HG03565 (cell line): ENCODE results near the gene ZSWIM4.
"Not testable (repeated sequence)": the region's sequence is repeated elsewhere in the genome, so short reads cannot be mapped to it uniquely, and the experiment has no call there.

ENCODE experiments used
- ATAC-seq: cut with Tn5 transposase; IDR thresholded peaks from one replicate; pipeline ENCODE4 v1.9.1; 2021; ENCODE audit warnings: mild to moderate bottlenecking, moderate library complexity; ENCODE audit not compliant: unreplicated experiment

The ZSWIM4 gene

GRCh38 chr19:13774217-13775191, 20.7 kb upstream of the ZSWIM4 start, which contains the start of gene C19orf53:
TSS of gene C19orf53 (plus strand) at chr19:13774456. CDS start at chr19:13774478, 22 bp downstream.
- peak; percentile 90 for ATAC-seq

DNA sequence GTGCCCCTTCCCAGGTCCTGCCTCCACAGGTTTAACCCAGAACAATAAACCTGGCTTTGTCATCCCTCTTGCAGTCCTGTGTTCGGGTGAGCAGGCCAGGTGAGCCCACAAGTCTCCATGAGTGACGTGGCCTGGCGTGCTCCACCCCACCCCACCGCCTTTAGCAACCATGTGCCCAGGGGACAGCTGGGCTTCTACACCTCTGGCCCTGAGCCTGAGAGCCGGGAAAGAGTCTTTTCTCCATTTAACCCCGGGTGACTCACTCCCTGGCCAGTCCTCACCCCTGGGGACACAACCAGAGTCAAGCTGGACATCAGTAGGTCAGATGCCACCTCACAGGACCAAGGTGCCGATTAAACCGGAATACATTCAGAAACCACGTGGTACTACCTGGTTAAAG, 16.8 kb upstream of the ZSWIM4 start:
- no peak for ATAC-seq

DNA sequence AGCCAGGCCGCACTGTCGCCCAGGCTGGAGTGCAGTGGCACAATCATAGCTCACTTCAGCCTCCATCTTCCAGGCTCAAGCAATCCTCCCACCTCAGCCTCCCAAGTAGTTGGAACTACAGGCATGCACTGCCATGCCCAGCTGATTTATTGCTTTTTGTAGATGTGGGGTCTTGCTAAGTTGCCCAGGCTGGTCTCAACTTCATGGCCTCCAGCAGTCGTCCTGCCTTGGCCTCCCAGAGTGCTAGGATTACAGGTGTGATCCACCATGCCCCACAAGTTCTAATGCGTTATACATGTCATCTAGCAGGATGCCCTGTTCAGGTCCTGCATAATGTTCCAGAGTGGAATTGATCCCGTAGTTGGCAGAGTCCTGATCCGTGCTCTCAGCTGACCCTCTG, 16.4 kb upstream of the ZSWIM4 start:
- ATAC-seq, result no peak

DNA sequence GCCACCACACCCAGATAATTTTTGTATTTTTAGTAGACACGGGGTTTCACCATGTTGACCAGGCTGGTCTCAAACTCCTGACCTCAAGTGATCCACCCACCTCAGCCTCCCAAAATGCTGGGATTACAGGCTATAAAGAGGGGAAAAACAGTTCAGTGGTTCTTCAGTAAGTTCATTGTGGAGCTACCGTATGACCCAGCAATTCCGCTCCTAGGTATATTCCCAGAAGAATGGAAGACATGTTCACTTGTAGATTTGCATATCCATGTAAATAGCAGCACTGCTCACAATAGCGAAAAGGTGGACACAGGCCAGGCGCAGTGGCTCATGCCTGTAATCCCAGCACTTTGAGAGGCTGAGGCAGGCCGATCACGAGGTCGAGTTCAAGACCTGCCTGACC, 15.4 kb upstream of the ZSWIM4 start:
- ATAC-seq, result not testable (repeated sequence)

- no peak for ATAC-seq
Measured at GRCh38 chr19:13781547-13781946, 13.7 kb upstream of the ZSWIM4 start.

GRCh38 chr19:13782537-13782936, 12.7 kb upstream of the ZSWIM4 start:
- ATAC-seq, result no peak

DNA sequence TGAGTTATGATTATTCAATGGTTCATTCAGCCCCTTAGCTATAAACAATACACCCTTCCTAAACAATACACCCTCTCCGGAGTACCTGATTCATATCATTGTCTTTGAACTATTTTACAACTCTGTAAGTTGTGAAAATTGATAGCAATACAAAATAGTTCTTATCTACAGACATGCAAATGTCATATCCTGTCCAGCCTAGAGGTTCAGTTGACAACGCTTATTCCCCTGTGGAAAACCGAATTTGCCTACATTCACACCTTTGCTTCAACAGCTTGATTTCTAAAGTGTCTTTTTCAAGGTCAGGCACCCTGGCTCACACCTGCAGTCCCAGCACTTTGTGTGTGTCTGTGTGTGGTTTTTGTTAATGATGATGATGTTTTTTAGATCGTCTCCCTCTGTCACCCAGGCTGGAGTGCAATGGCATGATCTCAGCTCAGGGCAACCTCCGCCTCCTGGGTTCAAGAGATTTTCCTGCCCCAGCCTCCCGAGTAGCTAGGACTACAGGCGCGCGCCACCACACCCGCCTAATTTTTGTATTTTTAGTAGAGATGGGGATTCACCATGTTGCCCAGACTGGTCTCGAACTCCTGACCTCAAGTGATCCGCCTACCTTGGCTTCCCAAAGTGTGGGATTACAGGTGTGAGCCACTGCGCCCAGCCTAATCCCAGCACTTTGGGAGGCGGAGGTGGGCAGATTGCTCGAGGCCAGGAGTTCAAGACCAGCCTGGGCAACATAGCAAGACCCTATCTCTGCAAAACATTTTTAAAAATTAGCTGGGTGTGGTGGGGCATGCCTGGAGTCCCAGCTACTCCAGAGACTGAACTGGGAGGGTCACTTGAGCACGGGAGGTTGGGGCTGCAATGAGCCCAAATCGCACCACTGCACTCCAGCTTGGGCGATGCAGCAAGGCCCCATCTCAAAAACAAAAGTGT, 11.4 kb upstream of the ZSWIM4 start:
- no peak for ATAC-seq

- no peak for ATAC-seq
Measured at GRCh38 chr19:13784731-13785452, 10.4 kb upstream of the ZSWIM4 start.

DNA sequence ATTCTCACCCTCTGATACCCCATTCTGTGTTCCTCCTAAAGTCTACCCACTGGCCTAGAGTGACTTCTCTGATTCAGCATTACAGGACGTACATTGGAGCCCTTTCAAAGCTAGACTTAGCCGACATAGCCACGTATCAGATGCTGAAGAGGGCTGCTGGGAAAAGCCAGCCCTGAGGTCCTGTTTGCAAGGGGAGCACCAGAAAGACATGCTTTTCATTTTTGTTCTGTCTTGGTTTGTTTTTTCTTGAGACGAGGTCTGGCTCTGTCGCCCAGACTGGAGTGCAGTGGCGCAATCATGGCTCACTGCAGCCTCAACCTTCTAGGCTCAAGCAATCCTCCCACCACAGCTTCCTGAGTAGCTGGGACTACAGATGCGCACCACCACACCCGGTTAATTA, 6.3 kb upstream of the ZSWIM4 start:
- no peak for ATAC-seq

DNA sequence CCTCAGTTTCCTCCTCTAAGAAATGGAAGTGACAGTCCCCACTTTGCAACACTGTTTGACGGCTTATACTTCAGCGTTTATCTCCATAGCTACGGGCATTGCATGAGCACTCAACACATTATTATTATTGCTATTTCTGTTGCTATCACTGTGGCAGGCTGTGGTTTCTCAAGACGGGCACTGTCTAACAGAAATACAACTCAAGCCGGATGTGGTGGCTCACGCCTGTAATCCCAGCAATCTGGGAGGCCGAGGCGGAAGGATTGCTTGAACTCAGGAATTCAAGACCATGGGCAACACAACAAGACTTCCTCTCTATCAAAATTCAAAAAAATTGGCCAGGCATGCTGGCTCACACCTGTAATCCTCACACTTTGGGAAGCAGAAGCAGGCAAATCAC, 4.9 kb upstream of the ZSWIM4 start:
- no peak for ATAC-seq

DNA sequence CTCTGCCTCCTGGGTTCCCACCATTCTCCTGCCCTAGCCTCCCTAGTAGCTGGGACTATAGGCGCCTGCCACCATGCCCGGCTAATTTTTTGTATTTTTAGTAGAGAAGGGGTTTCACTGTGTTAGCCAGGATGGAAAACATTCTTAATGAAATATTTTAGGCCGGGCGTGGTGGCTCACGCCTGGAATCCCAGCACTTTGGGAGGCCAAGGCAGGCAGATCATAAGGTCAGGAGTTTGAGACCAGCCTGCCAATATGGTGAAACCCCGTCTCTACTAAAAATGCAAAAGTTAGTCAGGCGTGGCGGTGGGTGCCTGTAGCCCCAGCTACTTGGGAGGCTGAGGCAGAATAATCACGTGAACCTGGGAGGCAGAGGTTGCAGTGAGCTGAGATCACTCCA, 1.9 kb upstream of the ZSWIM4 start:
- ATAC-seq, result not testable (repeated sequence)

- ATAC-seq, result no peak
Measured at GRCh38 chr19:13794398-13794756, 866 bp upstream of the ZSWIM4 start.

- peak; percentile 11 for ATAC-seq
Measured at GRCh38 chr19:13795595-13796300, 505 bp downstream of the ZSWIM4 start.

DNA sequence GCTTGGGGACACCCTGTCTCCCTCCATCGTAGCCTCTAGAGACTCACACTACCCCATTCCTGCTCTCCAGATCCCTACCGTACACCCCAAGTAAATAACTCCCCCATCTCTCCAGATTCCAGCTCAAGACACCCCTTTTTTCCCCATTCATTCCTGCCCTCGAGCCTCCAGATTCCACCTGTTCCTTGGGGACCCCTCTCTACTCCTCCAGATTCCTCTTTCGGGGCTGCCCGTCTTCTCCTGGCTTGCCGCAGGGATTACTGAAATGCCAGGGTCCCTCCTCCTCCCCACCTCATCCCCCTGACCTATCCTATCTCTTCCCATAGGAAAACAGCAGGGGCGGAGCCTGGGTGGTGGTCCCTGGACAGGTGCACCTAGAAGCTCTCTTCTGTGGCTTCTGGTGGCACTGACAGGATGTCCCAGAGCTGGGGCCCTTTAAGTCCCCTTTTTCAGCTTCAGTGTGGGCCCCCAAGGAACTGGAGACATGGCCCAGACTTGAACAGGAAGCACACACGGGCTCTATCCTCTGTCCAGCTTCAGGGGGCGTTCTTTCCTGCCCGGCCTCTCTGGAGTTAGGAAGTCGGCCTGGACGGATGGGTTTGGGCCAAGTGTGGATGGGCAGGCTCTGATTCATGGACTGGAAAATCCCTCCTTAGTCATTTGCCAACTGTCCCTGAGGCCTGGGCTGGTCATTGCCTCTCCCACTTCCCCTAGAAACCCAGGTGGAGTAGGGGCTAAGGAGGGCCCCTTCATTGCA, 1.2 kb downstream of the ZSWIM4 start:
- ATAC-seq, result no peak

DNA sequence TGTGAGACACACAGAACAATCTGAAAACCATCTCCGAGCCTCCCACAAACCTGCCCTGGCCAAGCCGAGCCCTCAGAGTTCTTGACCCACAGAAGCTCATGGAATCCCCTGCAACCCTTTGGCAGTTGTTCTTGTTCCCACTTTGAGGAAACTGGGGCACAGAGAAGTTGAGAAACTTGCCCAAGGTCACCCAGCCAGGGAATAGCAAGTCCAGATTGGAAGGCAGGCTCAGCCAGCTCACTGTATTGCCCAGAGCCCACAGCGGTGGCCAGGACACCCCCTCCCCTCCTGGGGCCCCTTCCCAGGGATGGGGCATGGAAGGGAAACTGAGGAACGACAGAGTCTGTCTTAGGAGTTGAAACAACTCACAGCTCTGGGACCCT, 1.8 kb downstream of the ZSWIM4 start:
- no peak for ATAC-seq

GRCh38 chr19:13797870-13798269, 2.6 kb downstream of the ZSWIM4 start:
- no peak for ATAC-seq

GRCh38 chr19:13799669-13800068, 4.4 kb downstream of the ZSWIM4 start:
- ATAC-seq, result no peak

- no peak for ATAC-seq
Measured at GRCh38 chr19:13803038-13803437, 7.8 kb downstream of the ZSWIM4 start.

DNA sequence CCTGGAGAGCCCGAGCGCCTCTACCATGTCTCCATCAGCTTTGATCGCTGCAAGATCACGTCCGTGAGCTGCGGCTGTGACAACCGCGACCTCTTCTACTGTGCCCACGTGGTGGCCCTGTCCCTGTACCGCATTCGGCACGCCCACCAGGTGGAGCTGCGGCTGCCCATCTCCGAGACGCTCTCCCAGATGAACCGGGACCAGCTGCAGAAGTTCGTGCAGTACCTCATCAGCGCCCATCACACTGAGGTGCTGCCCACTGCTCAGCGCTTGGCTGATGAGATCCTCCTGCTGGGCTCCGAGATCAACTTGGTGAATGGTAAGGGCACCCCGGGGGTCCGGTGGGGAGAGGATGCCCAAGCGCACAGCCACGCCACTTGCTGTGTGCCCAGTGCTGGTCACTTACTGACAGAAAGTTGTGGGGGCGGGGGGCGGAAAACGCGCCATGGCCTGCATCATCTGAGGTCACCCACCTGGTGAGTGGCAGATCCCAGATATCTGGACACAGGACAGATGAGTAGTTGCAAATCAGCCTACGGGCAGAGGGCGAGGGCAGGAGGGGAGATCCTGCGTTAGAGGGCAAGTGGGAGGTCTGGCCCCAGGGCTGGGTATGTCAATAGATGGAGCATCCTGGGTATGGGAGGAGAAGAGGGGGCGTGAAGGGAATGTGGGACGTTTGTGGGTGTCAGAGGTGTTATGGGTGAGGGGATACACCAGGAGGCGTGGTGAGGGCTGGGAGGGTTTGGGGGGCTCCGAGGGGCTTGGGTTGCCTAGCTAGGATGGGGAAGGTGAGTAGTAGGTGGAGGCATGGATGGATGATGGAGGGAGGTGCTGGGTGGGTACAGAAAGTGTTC, 9.8 kb downstream of the ZSWIM4 start:
- no peak for ATAC-seq
